Stimulated activated CD8-positive, alpha-beta memory T cell treated with anti-CD3 and anti-CD28 coated beads, Interleukin-7, amount 100 ng/mL, for 48 hours (primary cell): Measurements from ENCODE around the gene MERTK.

Source experiments
- DNase-seq, 2 donors: peaks; one replicate each; pipeline ENCODE4 v3.0.0-alpha.2; 2020; ENCODE audit warnings: low read depth in 1 of 2; ENCODE audit errors: extremely low read depth in 1 of 2

Gene MERTK

DNA sequence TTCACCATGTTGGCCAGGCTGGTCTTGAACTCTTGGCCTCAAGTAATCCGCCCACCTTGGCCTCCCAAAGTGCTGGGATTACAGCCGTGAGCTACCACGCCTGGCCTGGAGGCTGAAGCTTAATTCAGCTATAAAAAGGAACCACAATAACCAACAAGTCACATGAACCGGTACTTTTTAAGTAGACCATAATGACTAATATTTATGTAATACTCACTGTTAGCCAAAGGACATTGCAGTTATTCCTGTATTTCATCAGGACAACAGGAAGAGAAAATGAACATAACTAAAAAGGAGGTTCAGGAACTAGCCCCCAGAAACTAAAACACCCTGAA, 107.6 kb downstream of the MERTK start:
- no peak for DNase-seq

GRCh38 chr2:112007493-112007892, 109.1 kb downstream of the MERTK start:
- no peak for DNase-seq

GRCh38 chr2:112008910-112009485, 110.6 kb downstream of the MERTK start:
- no peak for DNase-seq

GRCh38 chr2:112010751-112011150, 112.3 kb downstream of the MERTK start:
- DNase-seq, result no peak

DNA sequence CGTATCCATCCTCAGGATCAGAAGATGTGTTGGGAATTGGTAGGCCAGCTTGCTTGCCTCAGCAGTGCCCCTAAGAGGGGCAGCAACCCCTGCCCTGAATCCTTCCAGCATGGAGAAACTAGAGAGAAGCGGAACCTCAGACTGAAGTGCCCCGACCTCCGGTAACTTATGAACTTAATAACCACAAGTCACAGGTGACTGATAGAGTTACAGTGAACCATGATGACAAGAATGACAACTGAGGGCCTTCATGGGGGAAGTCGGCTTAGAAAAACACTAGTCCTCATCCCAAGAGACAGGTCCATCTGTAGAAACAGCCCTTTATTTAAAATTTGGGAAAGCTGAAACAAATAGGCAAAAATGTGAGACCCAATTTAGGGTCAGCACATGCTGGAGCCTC, 114.1 kb downstream of the MERTK start:
- no peak for DNase-seq

- no peak for DNase-seq
Observed at GRCh38 chr2:112018846-112019245, 120.4 kb downstream of the MERTK start.

DNA sequence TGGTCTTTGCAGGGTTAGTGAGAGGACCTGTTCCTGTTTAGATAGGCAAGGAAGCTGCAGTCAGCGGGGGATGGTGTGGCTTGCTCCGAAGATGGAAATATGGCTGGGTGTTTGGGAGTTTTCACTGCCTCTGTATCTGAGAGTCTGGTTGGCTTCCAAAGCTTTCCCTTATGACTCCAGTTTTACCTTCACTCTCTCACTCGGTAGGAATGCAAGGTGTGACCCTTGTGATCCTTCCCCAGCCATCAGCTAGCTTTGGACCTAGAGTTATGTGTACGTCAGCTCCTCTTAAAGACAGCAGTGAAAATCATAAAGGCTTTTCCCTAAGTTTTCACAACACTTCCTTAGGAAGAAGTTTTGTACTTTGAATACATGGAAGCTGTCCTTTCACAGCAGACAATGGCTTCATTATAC, 121.2 kb downstream of the MERTK start:
- DNase-seq, result no peak

DNA sequence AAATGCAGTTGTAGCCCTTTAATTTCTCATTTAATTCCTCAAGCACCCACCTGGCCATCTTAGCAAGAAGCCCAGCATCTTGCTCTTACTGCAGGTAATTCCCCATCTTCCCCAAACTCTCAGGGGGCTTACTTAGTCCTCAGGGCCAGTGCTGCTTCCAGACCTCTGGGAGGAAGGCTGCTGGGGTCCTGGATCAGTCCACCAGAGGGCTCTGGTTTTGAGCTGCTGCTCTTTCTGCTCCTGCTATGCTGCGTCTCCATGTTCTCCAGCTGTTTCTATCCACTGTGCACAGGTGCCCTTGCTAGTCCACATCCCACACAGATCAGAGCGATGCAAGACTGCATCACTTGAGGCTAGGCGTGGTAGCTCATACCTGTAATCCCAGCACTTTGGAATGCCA, 122.2 kb downstream of the MERTK start:
- DNase-seq, result no peak

DNA sequence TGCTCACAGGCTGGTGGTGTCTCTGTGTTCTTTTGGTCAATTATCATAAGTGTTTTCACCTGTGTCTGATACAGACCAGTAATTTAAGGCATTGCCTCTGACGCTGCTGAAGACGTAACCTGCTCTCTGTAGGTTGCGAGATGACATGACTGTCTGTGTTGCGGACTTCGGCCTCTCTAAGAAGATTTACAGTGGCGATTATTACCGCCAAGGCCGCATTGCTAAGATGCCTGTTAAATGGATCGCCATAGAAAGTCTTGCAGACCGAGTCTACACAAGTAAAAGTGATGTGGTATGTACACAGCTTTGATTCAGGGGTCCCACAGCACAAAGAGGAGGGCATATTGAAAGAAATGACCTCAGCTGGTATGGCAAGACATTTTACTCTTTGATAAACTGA, 122.9 kb downstream of the MERTK start:
- no peak for DNase-seq

DNA sequence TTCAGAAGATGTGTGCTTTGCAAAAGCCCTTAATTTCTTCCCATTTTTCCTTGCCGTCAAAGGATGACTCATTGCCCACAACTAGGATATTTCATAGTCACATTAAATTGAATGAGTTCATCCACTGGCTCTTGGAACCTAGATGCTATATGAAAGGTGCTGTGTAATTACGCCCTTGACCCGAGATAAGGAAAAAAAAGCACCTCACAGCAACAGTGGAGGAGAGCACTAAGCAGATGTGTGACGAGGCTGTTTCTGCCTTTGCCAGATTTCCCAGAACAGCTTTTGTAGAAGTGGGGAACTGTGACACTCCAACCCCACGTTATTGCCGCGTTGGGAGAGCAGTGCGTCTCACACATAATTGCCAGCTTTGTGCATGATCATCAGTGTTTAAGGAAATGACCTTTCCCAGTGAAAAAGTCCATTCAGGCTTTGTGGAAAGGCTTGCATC, 123.4 kb downstream of the MERTK start:
- DNase-seq, result no peak

- no peak for DNase-seq
Observed at GRCh38 chr2:112023707-112024106, 125.3 kb downstream of the MERTK start.

- DNase-seq, result no peak
Observed at GRCh38 chr2:112024231-112024630, 125.8 kb downstream of the MERTK start.

- DNase-seq, result no peak
Observed at GRCh38 chr2:112024896-112025491, 126.6 kb downstream of the MERTK start.

- DNase-seq, result no peak
Observed at GRCh38 chr2:112026509-112026908, 128.1 kb downstream of the MERTK start.

DNA sequence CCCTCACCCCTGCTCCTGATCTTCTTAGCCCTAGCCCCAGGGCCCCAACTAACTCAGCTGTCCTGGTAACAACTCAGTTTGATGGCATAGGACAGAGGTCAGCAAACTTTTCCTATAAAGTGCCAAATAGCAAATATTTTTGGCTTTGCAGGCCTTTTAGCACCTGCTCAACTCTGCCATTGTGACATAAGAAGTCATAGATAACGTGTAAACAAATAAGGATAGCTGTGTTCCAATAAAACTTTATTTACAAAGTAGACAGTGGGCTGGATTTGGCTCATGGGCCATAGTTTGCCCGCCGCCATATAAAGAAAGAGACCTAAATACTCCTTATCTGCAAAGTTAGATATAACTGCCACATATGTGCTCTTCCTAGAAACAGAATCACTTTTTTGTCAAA, 129.4 kb downstream of the MERTK start:
- DNase-seq, result no peak

DNA sequence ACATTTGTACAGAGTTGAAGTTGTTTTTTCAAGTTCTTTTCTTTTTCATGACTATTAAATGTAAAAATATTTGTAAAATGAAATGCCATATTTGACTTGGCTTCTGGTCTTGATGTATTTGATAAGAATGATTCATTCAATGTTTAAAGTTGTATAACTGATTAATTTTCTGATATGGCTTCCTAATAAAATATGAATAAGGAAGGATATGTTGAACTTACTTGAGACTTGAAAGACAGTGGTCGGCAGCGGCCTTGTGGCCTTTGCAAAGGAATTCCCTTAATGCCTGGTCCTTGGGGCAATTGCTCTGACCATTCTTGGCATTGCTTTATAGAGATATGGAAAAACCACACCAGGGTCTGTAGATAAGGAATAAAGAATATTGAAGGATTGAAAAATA, 130.8 kb downstream of the MERTK start:
- DNase-seq, result no peak

GRCh38 chr2:112031473-112032223, 133.2 kb downstream of the MERTK start:
- no peak for DNase-seq

DNA sequence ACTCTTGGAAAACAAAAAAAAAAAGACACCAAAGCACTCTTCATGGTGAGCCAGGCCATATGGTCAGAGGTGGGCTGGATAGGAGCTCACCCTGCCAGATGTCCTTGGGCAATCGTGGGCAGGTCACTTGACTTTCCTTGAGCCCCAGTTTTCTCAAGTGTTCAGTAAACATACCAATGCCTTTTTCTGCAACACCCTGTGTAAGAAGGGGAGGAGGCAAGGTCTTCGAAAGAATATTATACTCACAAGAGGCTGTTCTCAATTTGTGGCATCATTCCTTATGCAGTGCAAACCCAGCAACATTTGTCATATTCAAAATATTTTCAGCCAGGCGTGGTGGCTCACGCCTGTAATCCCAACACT, 133.8 kb downstream of the MERTK start:
- no peak for DNase-seq

DNA sequence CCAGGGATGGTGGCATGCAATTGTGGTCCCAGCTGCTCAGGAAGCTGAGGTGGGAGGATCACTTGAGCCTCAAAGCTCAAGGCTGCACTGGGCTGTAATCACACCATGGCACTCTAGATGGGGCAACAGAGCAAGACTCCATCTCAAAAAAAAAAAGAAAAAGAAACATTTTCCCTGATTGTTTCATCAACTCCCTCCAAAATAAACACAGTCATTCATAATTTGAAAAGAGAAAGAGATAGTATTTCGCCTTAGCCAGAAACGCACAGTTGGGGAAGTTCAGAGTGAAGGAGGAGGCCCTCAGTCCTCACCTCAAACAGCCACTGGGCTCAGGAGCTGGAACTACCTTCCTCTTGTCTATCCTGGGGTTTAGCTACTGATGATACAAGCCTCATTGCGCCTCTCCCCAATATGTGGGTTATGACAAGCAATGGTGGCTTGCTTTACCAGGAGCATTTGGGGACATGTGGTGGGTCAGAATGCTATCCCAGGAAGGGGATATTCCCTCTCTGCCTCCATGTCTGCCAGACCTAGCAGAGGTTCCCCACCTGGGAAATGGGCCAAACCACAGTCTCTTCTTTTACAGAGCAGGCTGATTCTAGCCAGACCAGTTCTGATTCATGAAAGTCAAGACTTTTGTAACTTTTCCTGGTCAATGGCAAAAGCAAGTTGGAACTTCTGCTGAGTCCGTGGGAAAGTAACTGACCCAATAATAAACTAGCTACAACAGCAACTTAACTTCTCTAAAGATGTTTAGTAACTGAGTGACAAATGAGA, 134.5 kb downstream of the MERTK start:
- no peak for DNase-seq

DNA sequence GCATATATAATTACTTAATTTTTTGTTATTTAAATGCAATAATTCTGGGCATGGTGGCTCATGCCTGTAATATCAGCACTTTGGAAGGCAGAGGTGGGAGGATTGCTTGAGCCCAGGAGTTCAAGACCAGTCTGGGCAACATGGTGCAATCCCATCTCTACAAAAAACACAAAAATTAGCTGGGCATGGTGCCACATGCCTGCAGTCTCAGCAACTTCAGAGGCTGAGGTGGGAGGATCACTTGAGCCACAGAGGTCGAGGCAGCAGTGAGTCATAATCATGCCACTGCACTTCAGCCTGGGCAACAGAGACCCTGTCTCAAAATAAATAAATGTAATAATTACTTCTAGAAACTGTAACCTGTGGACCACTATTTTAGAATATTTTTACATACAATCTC, 135.2 kb downstream of the MERTK start:
- DNase-seq, result no peak

GRCh38 chr2:112034924-112035323, 136.5 kb downstream of the MERTK start:
- no peak for DNase-seq

DNA sequence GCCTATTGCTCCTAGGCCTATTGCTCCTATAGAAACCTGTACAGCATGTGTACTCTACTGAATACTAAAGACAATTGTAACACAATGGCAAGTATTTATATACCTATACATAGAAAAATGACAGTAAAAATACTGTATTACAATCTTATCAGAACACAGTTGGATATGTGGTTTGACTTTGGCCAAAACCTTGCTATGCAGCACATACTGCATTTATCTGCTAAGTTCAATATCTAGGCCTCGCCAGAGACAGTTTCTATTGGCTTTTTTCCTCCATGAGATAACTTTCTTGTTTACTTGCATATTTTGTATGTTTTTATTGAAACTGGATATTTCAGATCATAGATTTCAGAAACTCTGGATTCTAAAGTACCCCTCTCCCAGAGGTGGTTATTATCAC, 137.4 kb downstream of the MERTK start:
- no peak for DNase-seq
